K562 (cell line): ENCODE data around the gene MALAT1. TPM values are rescaled to one million over a fixed set of nuclear protein-coding genes. Genes with fewer than 3 reads are reported as not detected.
A peak's percentile ranks its signal among the peaks of the same experiment; 100 is the strongest.

Experiments
- CC2D1A ChIP-seq: fragments of 450-650 bp; IDR thresholded peaks from 2 replicates; pipeline ENCODE4 v1.6.1; 2017; ENCODE audit warnings: mild to moderate bottlenecking
- CREB1 ChIP-seq, 2 experiments: sonication (generic) in 1 of 2; formaldehyde crosslinking in 1 of 2; IDR thresholded peaks; 2 replicates each; pipeline versions ENCODE4 v1.6.1 to v1.8.0; 2012 to 2022; ENCODE audit warnings: inconsistent platforms in 1 of 2, mild to moderate bottlenecking in 1 of 2, missing genetic modification reagents in 1 of 2, moderate library complexity in 1 of 2
- GABPA ChIP-seq: fragments of 200-800 bp; sonication (Bioruptor generic); conservative IDR thresholded peaks from 2 replicates; pipeline ENCODE4 v1.6.1; 2016; ENCODE audit warnings: low read depth, missing genetic modification characterization, missing compliant biosample characterization
- KLF16 ChIP-seq: IDR thresholded peaks from 2 replicates; pipeline ENCODE4 v1.6.1; 2016; ENCODE audit warnings: antibody characterized with exemption
- NR4A1 ChIP-seq, 2 experiments: fragments of 250-450 bp in 1 of 2; fragments of 450-650 bp in 1 of 2; sonication (Bioruptor Pico) in 1 of 2; IDR thresholded peaks; 2 replicates each; pipeline versions ENCODE4 v1.4.0 to v1.6.1; 2016 to 2020; ENCODE audit warnings: mild to moderate bottlenecking in 2 of 2, missing compliant biosample characterization in 1 of 2, missing genetic modification characterization in 1 of 2, moderate library complexity in 1 of 2
- PCBP2 ChIP-seq: fragments of 200-400 bp; formaldehyde crosslinking; IDR thresholded peaks from 2 replicates; pipeline ENCODE4 v1.6.1; 2018; ENCODE audit warnings: low read length, low read depth, mild to moderate bottlenecking, moderate library complexity; ENCODE audit not compliant: poor library complexity, severe bottlenecking
- PKNOX1 ChIP-seq: fragments of 450-650 bp; IDR thresholded peaks from 2 replicates; pipeline ENCODE4 v1.6.1; 2016
- RAD51 ChIP-seq: fragments of 450-650 bp; IDR thresholded peaks from 2 replicates; pipeline ENCODE4 v1.7.1; 2016; ENCODE audit warnings: low read depth, mild to moderate bottlenecking, borderline replicate concordance
- RREB1 ChIP-seq: fragments of 250-450 bp; sonication (Bioruptor Pico); IDR thresholded peaks from 2 replicates; pipeline ENCODE4 v1.4.0; 2020
- STAG1 ChIP-seq: sonication (generic); formaldehyde crosslinking; IDR thresholded peaks from 2 replicates; pipeline ENCODE4 v1.5.0; 2020; ENCODE audit warnings: missing genetic modification reagents, borderline replicate concordance
- TAF15 ChIP-seq: fragments of 200-400 bp; formaldehyde crosslinking; IDR thresholded peaks from 2 replicates; pipeline ENCODE4 v1.6.1; 2017; ENCODE audit warnings: mild to moderate bottlenecking, low read depth, low read length, moderate library complexity
- UBTF ChIP-seq, 2 experiments: IDR thresholded peaks; 2 replicates each; pipeline ENCODE4 v1.6.1; 2012; ENCODE audit warnings: improper control_type of control experiment in 2 of 2, low read depth in 2 of 2, low read length in 2 of 2, borderline replicate concordance in 1 of 2
- YY1 ChIP-seq, 3 experiments: IDR thresholded peaks; 2 replicates each; pipeline ENCODE4 v1.6.1; 2011; ENCODE audit warnings: low read length in 2 of 3, mild to moderate bottlenecking in 2 of 3, moderate library complexity in 2 of 3, borderline replicate concordance in 1 of 3, control low read depth in 1 of 3, low read depth in 1 of 3; ENCODE audit not compliant: insufficient read depth in 3 of 3, insufficient replicate concordance in 2 of 3, control insufficient read depth in 1 of 3, insufficient read length in 1 of 3; ENCODE audit errors: extremely low read depth in 1 of 3
- ZFP36 ChIP-seq: fragments of 150-350 bp; IDR thresholded peaks from 2 replicates; pipeline ENCODE4 v1.6.1; 2018; ENCODE audit warnings: low read length, low read depth; ENCODE audit not compliant: partially characterized antibody
- ZNF133 ChIP-seq: fragments of 250-450 bp; sonication (Bioruptor Pico); IDR thresholded peaks from 2 replicates; pipeline ENCODE4 v1.4.0; 2020; ENCODE audit warnings: mild to moderate bottlenecking
- ZNF23 ChIP-seq: fragments of 250-450 bp; sonication (Bioruptor Pico); IDR thresholded peaks from 2 replicates; pipeline ENCODE4 v1.4.0; 2020; ENCODE audit warnings: mild to moderate bottlenecking
- ZNF384 ChIP-seq: IDR thresholded peaks from 2 replicates; pipeline ENCODE4 v1.6.1; 2012; ENCODE audit warnings: low read depth, low read length, improper control_type of control experiment
- ZNF583 ChIP-seq: fragments of 250-450 bp; sonication (Bioruptor Pico); IDR thresholded peaks from 2 replicates; pipeline ENCODE4 v1.4.0; 2020
- polyA plus RNA-seq, 8 experiments: library from polyadenylated mRNA; depleted of rRNA in 4 of 8; stranded (reverse) in 5 of 8; unstranded in 3 of 8; fragments of >200 nt; fragmentation: Nextera tagmentation in 2 of 8; fragmentation: Illumina TruSeq in 1 of 8; extraction: Ambion mirVana in 2 of 8; extraction: Trizol in 1 of 8; gene quantifications; 2 replicates each; pipeline versions ENCODE4 v1.2.1 to v1.2.3, GENCODE V29; 2011 to 2014; ENCODE audit warnings: inconsistent platforms in 1 of 8, missing spikeins in 1 of 8
- total RNA-seq, 7 experiments: library from RNA; depleted of rRNA in 6 of 7; stranded (reverse); fragments of >200 nt in 6 of 7; fragmentation: Illumina TruSeq in 2 of 7; extraction: Trizol in 2 of 7; gene quantifications; 2 replicates each; pipeline versions ENCODE4 v1.2.1 to v1.2.3, GENCODE V29; 2011 to 2021; ENCODE audit warnings: low replicate concordance in 1 of 7

MALAT1 gene
- total and polyA plus RNA-seq, 9 of the 15 experiments (the other 6 are each of a cell fraction or from before 2014, with no cell fraction given) = 363 to 8,715 (median 2,351) TPM

GRCh38 chr11:65468874-65469333 is 29.9 kb upstream of the MALAT1 start (continued):
- peak; percentile 10 for TF ChIP-seq ZFP36
- TF ChIP-seq ZNF23 (CRISPR knock-in tag) = no peak
- TF ChIP-seq PCBP2 = no peak
- TF ChIP-seq TAF15 = no peak
- peak; percentile 53; the same call in 1 of the 2 replicates for TF ChIP-seq ZNF384
- no peak for TF ChIP-seq CREB1 (IDR thresholded peaks at IDR 0.05)
- no peak for TF ChIP-seq CREB1 (CRISPR knock-in tag; IDR thresholded peaks at IDR 0.05)
- no peak for TF ChIP-seq ZNF133
- peak; percentile 86; the same call in 1 of the 2 replicates for TF ChIP-seq STAG1 (CRISPR knock-in tag)
- 0 out of 2 replicates have a peak, but pooled peaks have one; percentile 43 for TF ChIP-seq RREB1 (CRISPR knock-in tag)
- peak; percentile 58; the same call in 1 of the 2 replicates for TF ChIP-seq KLF16
- no peak for TF ChIP-seq UBTF (IDR thresholded peaks at IDR 0.05; ENCODE audit: borderline replicate concordance in 1 of 2, low read depth in 2 of 2, low read length in 2 of 2)
- TF ChIP-seq ZNF583 (CRISPR knock-in tag) = no peak
- TF ChIP-seq CC2D1A = peak; percentile 77
- TF ChIP-seq YY1 (IDR thresholded peaks at IDR 0.05; ENCODE audit: borderline replicate concordance in 1 of 3, control insufficient read depth in 1 of 3, extremely low read depth in 1 of 3, insufficient read depth in 3 of 3, insufficient read length in 1 of 3, insufficient replicate concordance in 2 of 3, low read depth in 1 of 3, low read length in 2 of 3) = peak in 1 of 3 experiments; percentile 43
- TF ChIP-seq PKNOX1 = peak; percentile 94
- no peak for TF ChIP-seq GABPA
- 0 out of 2 replicates have a peak, but pooled peaks have one; percentile 29 for TF ChIP-seq RAD51
- TF ChIP-seq NR4A1 (CRISPR knock-in tag; IDR thresholded peaks at IDR 0.05) = no peak
- TF ChIP-seq NR4A1 (tag; IDR thresholded peaks at IDR 0.05) = no peak
